HCT116 (cell line): Measurements from ENCODE around the gene SAMD4A. TPM values are rescaled to one million over a fixed set of nuclear protein-coding genes. Genes with fewer than 3 reads are reported as not detected.

ENCODE experiments used
- ATAC-seq: fragments of 200-7000 bp; cut with Tn5 transposase; 2 replicates; pipeline ENCODE4 v1.9.1; 2020; ENCODE audit warnings: mild to moderate bottlenecking, moderate library complexity
- BruUV-seq: library from RNA; stranded (reverse); fragments of 400-500 nt; replicated peaks from 2 replicates; lab custom pipeline; 2021; lab: Mats Ljungman, UMichigan
- CTCF ChIA-PET: fragments of 300-600 bp; sonication (Branson Sonifier 250); formaldehyde crosslinking; loops from one replicate; lab custom pipeline; 2021; ENCODE audit warnings: antibody characterized with exemption; lab: Charles Lee
- POLR2A ChIA-PET: fragments of 300-600, 350-600 bp; sonication (Branson Sonifier 250); formaldehyde crosslinking; loops from one replicate; lab custom pipeline; 2021; ENCODE audit warnings: antibody characterized with exemption; lab: Charles Lee
- RAD21 ChIA-PET, 2 experiments: fragments of 300-600 bp; sonication (Branson Sonifier 250); formaldehyde crosslinking; loops; one replicate each; lab custom pipeline; 2023; ENCODE audit warnings: low total read pairs in 2 of 2; ENCODE audit not compliant: uncharacterized antibody in 2 of 2, unreplicated experiment in 2 of 2, low non-redundant PET in 1 of 2; lab: Charles Lee
- DNase-seq: peaks from one replicate; pipeline ENCODE4 v3.0.0-alpha.2; 2010; ENCODE audit warnings: low read depth, low spot score
- H2AFZ ChIP-seq: fragments of 200-600 bp; shearing (Covaris generic), sonication (generic); 2 replicates; pipeline ENCODE4 v1.6.1; 2017; ENCODE audit warnings: low read depth, mixed run types, mixed read lengths, antibody characterized with exemption, low read length; ENCODE audit not compliant: poor library complexity, severe bottlenecking
- H3K27ac ChIP-seq: 2 replicates; pipeline ENCODE4 v1.5.1; 2012; ENCODE audit warnings: low read depth, low read length
- H3K27me3 ChIP-seq: fragments of 200-600 bp; sonication (generic); 2 replicates; pipeline ENCODE4 v1.6.1; 2016; ENCODE audit warnings: mixed run types, low read length, mixed read lengths; ENCODE audit not compliant: insufficient read depth
- H3K36me3 ChIP-seq, 2 experiments: fragments of 200-500 bp in 1 of 2; fragments of 200-600 bp in 1 of 2; sonication (Bioruptor generic) in 1 of 2; sonication (generic) in 1 of 2; 2 replicates each; pipeline versions ENCODE4 v1.5.1 to v1.6.1; 2014 to 2016; ENCODE audit warnings: low read length in 2 of 2, inconsistent platforms in 1 of 2, mixed read lengths in 1 of 2, mixed run types in 1 of 2; ENCODE audit not compliant: insufficient read depth in 2 of 2, control insufficient read depth in 1 of 2
- H3K4me1 ChIP-seq, 2 experiments: fragments of 200-600 bp in 1 of 2; sonication (generic) in 1 of 2; 2 replicates each; pipeline versions ENCODE4 v1.5.1 to v1.6.1; 2012 to 2017; ENCODE audit warnings: low read length in 2 of 2, inconsistent platforms in 1 of 2, mild to moderate bottlenecking in 1 of 2, mixed read lengths in 1 of 2, mixed run types in 1 of 2, moderate library complexity in 1 of 2; ENCODE audit not compliant: insufficient read depth in 2 of 2, control insufficient read depth in 1 of 2
- H3K4me2 ChIP-seq: fragments of 200-600 bp; sonication (generic); 2 replicates; pipeline ENCODE4 v1.6.1; 2017; ENCODE audit warnings: mixed run types, low read length, mixed read lengths
- H3K4me3 ChIP-seq, 2 experiments: fragments of 200-600 bp in 1 of 2; sonication (generic) in 1 of 2; replicated peaks in 1 of 2; 2 replicates each; pipeline ENCODE4 v1.5.1; 2011 to 2016; ENCODE audit warnings: low read length in 2 of 2, control low read depth in 1 of 2, low read depth in 1 of 2, mild to moderate bottlenecking in 1 of 2, mixed read lengths in 1 of 2, mixed run types in 1 of 2
- H3K79me2 ChIP-seq: fragments of 200-600 bp; sonication (generic); 2 replicates; pipeline ENCODE4 v1.6.1; 2017; ENCODE audit warnings: mild to moderate bottlenecking, mixed run types, low read length, moderate library complexity, mixed read lengths; ENCODE audit not compliant: insufficient read depth
- H3K9ac ChIP-seq: fragments of 200-600 bp; sonication (generic); 2 replicates; pipeline ENCODE4 v1.6.1; 2016; ENCODE audit warnings: low read length, mixed read lengths
- H3K9me2 ChIP-seq: fragments of 200-600 bp; sonication (generic), shearing (Covaris generic); 2 replicates; pipeline ENCODE4 v1.6.1; 2017; ENCODE audit warnings: mixed run types, mild to moderate bottlenecking, moderate library complexity; ENCODE audit not compliant: insufficient read depth
- H3K9me3 ChIP-seq, 2 experiments: fragments of 200-500 bp in 1 of 2; fragments of 200-600 bp in 1 of 2; sonication (Bioruptor generic) in 1 of 2; sonication (generic) in 1 of 2; 2 replicates each; pipeline ENCODE4 v1.6.1; 2014 to 2017; ENCODE audit warnings: low read length in 2 of 2, mixed read lengths in 2 of 2, inconsistent platforms in 1 of 2, low read depth in 1 of 2, mild to moderate bottlenecking in 1 of 2, mixed run types in 1 of 2, moderate library complexity in 1 of 2; ENCODE audit not compliant: control insufficient read depth in 1 of 2, insufficient read depth in 1 of 2
- H4K20me1 ChIP-seq: fragments of 200-600 bp; sonication (generic), shearing (Covaris generic); 2 replicates; pipeline ENCODE4 v1.6.1; 2017; ENCODE audit warnings: mixed run types, mild to moderate bottlenecking, moderate library complexity; ENCODE audit not compliant: insufficient read depth
- ATF3 ChIP-seq: IDR thresholded peaks from 2 replicates; pipeline ENCODE4 v1.6.1; 2012
- CBX3 ChIP-seq: IDR thresholded peaks from 2 replicates; pipeline ENCODE4 v1.6.1; 2012; ENCODE audit warnings: low read depth
- EGR1 ChIP-seq: IDR thresholded peaks from 2 replicates; pipeline ENCODE4 v1.6.1; 2012; ENCODE audit warnings: low read depth
- ELF1 ChIP-seq: IDR thresholded peaks from 2 replicates; pipeline ENCODE4 v1.6.1; 2012; ENCODE audit warnings: low read depth, borderline replicate concordance
- EZH2 ChIP-seq: fragments of 200-600 bp; sonication (generic); IDR thresholded peaks from 2 replicates; pipeline ENCODE4 v1.6.1; 2017; ENCODE audit warnings: antibody characterized with exemption, mixed run types
- POLR2A ChIP-seq: IDR thresholded peaks from 2 replicates; pipeline ENCODE4 v1.7.0; 2011; ENCODE audit warnings: borderline replicate concordance; ENCODE audit not compliant: insufficient read depth, insufficient read length; ENCODE audit errors: extremely low read depth
- POLR2AphosphoS5 ChIP-seq: IDR thresholded peaks from 2 replicates; pipeline ENCODE4 v1.6.1; 2011; ENCODE audit warnings: mild to moderate bottlenecking, low read depth, low read length, moderate library complexity
- RAD21 ChIP-seq: IDR thresholded peaks from 2 replicates; pipeline ENCODE4 v1.6.1; 2012; ENCODE audit warnings: low read depth, mild to moderate bottlenecking
- SIN3A ChIP-seq: IDR thresholded peaks from 2 replicates; pipeline ENCODE4 v1.6.1; 2012; ENCODE audit warnings: low read depth
- SRF ChIP-seq: IDR thresholded peaks from 2 replicates; pipeline ENCODE4 v1.6.1; 2012; ENCODE audit warnings: low read depth
- TCF7L2 ChIP-seq: IDR thresholded peaks from 2 replicates; pipeline ENCODE4 v1.7.0; 2011; ENCODE audit warnings: borderline replicate concordance, inconsistent platforms; ENCODE audit not compliant: insufficient read depth, insufficient read length; ENCODE audit errors: extremely low read depth
- YY1 ChIP-seq: IDR thresholded peaks from 2 replicates; pipeline ENCODE4 v1.6.1; 2011; ENCODE audit warnings: low read length, low read depth, moderate library complexity, mild to moderate bottlenecking; ENCODE audit not compliant: insufficient replicate concordance; ENCODE audit errors: extremely low read depth
- ZFX ChIP-seq: fragments of 450-650 bp; IDR thresholded peaks from 2 replicates; pipeline ENCODE4 v1.6.1; 2017
- intact Hi-C: fragments of 100-400 bp; cut with micrococcal nuclease; formaldehyde crosslinking; loops from 2 replicates; pipeline ENCODE4 v1.10.0; 2022
- total RNA-seq: library from RNA; stranded (reverse); gene quantifications from one replicate; pipeline ENCODE4 v1.2.1, GENCODE V29; 2021; ENCODE audit not compliant: unreplicated experiment
- TF ChIP-seq, protein P1 (sequence below), 3 experiments: fragments of 200-600 bp in 1 of 3; sonication (generic) in 1 of 3; IDR thresholded peaks in 2 of 3; conservative IDR thresholded peaks in 1 of 3; 2 replicates each; pipeline ENCODE4 v1.5.1; 2012 to 2017; ENCODE audit warnings: low read depth in 2 of 3, low read length in 2 of 3, antibody characterized with exemption in 1 of 3, borderline replicate concordance in 1 of 3, control low read depth in 1 of 3, mild to moderate bottlenecking in 1 of 3, mixed read lengths in 1 of 3, mixed run types in 1 of 3, moderate library complexity in 1 of 3; ENCODE audit not compliant: insufficient read depth in 1 of 3
- TF ChIP-seq, protein P2 (sequence below): IDR thresholded peaks from 2 replicates; pipeline ENCODE4 v1.6.1; 2012; ENCODE audit warnings: low read depth
- TF ChIP-seq, protein P3 (sequence below): IDR thresholded peaks from 2 replicates; pipeline ENCODE4 v1.6.1; 2012

Gene SAMD4A
- total RNA-seq, 1 experiment from 2014 or later = 9.0 TPM

DNA sequence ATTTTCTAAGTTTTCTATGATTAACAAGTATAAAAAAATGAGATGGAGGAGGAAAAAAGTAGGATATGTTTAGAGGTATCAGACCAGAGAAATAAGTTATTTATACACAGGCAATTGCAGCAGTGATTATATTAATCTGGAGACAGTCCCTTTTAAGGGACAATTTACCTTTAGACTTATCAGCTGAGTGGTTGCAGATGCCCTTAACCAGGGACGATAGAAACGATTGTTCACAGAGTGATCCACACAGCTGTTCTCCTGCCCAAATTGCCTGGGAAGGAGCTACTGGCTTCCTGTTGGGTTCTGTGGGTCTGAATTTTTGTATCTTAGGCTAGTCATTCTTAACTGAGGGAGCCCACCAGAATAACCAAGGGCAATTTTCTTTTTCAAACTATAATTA, 269.3 kb downstream of the SAMD4A start:
- CTCF ChIA-PET = no interaction called here
- Histone ChIP-seq H3K4me1 (no peaks in the 10 kb centered on the region), H3K4me2 (no peak overlapping the region), H3K79me2 (no peaks in the 10 kb centered on the region), H3K9me3 (no peaks in the 10 kb centered on the region), H4K20me1 (no peaks in the 10 kb centered on the region), H3K36me3 (no peaks in the 10 kb centered on the region), H3K27me3 (no peaks in the 10 kb centered on the region), H3K9me2 (no peaks in the 10 kb centered on the region), H3K4me3 (no peak overlapping the region), H2AFZ (no peak overlapping the region), H3K9ac (no peak overlapping the region), H3K27ac (no peak overlapping the region)
- DNase-seq (no peak), ATAC-seq (no peak)
- no TSS peak for BruUV-seq
- RAD21 ChIA-PET = no interaction called here
- POLR2A ChIA-PET = no interaction called here
- intact Hi-C loops = no loop called here
- TF ChIP-seq EZH2 (no peak), SIN3A (no peak), POLR2AphosphoS5 (no peak)

DNA sequence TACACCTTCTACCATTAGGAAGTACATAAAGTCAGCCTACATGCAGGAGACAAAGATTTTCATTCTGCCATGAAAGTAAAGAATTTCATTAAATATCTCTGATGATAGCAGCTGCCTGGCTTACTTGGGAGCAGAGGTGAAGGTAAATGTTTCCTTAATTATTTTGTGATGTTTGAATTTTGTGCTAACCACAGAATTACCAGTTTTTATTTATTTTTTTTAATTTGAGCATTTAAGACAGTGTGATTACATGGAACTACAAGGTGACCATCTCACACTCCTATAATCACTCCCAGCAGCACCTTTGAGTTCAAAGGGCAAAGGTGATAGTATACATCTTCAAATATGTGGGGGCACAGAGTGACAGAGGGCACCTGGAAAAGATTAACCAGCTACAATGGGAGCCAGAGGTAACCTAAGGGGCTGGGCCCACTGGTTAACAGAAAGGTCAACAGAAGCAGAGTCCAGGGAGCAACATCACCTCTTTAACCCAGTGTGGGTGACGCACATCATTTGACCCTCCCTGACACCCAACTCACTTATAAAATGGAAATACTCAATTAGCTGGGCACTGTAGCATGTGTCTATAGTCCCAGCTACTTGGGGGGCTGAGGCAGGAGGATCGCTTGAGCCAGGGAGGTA, 270.7 kb downstream of the SAMD4A start:
- POLR2A ChIA-PET = no interaction called here
- RAD21 ChIA-PET = no interaction called here
- CTCF ChIA-PET = no interaction called here
- TF ChIP-seq EGR1 = no peak
- no peak for TF ChIP-seq ZFX
- TF ChIP-seq SRF = no peak
- no peak for TF ChIP-seq POLR2A
- TF ChIP-seq TCF7L2 = no peak
- TF ChIP-seq, protein P1, sequence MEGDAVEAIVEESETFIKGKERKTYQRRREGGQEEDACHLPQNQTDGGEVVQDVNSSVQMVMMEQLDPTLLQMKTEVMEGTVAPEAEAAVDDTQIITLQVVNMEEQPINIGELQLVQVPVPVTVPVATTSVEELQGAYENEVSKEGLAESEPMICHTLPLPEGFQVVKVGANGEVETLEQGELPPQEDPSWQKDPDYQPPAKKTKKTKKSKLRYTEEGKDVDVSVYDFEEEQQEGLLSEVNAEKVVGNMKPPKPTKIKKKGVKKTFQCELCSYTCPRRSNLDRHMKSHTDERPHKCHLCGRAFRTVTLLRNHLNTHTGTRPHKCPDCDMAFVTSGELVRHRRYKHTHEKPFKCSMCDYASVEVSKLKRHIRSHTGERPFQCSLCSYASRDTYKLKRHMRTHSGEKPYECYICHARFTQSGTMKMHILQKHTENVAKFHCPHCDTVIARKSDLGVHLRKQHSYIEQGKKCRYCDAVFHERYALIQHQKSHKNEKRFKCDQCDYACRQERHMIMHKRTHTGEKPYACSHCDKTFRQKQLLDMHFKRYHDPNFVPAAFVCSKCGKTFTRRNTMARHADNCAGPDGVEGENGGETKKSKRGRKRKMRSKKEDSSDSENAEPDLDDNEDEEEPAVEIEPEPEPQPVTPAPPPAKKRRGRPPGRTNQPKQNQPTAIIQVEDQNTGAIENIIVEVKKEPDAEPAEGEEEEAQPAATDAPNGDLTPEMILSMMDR (IDR thresholded peaks at IDR 0.05 in 2 of 3, conservative IDR thresholded peaks at IDR 0.05 in 1 of 3; ENCODE audit: borderline replicate concordance in 1 of 3, insufficient read depth in 1 of 3, low read depth in 2 of 3, low read length in 2 of 3) = no peak
- TF ChIP-seq, protein P2, sequence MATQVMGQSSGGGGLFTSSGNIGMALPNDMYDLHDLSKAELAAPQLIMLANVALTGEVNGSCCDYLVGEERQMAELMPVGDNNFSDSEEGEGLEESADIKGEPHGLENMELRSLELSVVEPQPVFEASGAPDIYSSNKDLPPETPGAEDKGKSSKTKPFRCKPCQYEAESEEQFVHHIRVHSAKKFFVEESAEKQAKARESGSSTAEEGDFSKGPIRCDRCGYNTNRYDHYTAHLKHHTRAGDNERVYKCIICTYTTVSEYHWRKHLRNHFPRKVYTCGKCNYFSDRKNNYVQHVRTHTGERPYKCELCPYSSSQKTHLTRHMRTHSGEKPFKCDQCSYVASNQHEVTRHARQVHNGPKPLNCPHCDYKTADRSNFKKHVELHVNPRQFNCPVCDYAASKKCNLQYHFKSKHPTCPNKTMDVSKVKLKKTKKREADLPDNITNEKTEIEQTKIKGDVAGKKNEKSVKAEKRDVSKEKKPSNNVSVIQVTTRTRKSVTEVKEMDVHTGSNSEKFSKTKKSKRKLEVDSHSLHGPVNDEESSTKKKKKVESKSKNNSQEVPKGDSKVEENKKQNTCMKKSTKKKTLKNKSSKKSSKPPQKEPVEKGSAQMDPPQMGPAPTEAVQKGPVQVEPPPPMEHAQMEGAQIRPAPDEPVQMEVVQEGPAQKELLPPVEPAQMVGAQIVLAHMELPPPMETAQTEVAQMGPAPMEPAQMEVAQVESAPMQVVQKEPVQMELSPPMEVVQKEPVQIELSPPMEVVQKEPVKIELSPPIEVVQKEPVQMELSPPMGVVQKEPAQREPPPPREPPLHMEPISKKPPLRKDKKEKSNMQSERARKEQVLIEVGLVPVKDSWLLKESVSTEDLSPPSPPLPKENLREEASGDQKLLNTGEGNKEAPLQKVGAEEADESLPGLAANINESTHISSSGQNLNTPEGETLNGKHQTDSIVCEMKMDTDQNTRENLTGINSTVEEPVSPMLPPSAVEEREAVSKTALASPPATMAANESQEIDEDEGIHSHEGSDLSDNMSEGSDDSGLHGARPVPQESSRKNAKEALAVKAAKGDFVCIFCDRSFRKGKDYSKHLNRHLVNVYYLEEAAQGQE = no peak
- no peak for TF ChIP-seq ELF1
- TF ChIP-seq ATF3 = no peak
- TF ChIP-seq RAD21 = no peak
- no peak for TF ChIP-seq YY1
- no peak for TF ChIP-seq CBX3
- no peak for TF ChIP-seq SIN3A
- TF ChIP-seq, protein P3, sequence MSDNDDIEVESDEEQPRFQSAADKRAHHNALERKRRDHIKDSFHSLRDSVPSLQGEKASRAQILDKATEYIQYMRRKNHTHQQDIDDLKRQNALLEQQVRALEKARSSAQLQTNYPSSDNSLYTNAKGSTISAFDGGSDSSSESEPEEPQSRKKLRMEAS = no peak

More for the DNA sequence above, 270.7 kb downstream of the SAMD4A start:
- Histone ChIP-seq H3K9me2 (no peaks in the 10 kb centered on the region), H3K4me2 (no peak overlapping the region), H3K79me2 (no peaks in the 10 kb centered on the region), H3K36me3 (no peaks in the 10 kb centered on the region), H3K9ac (no peak overlapping the region), H2AFZ (no peak overlapping the region), H3K4me3 (no peak overlapping the region), H3K27me3 (no peaks in the 10 kb centered on the region), H3K9me3 (no peaks in the 10 kb centered on the region), H3K4me1 (no peaks in the 10 kb centered on the region), H4K20me1 (no peaks in the 10 kb centered on the region), H3K27ac (no peak overlapping the region)
- intact Hi-C loops = no loop called here
- BruUV-seq = no TSS peak
- DNase-seq (no peak), ATAC-seq (no peak)
